ENCODE measurements around the gene ATP5IF1. TPM values are rescaled to one million over a fixed set of nuclear protein-coding genes. Genes with fewer than 3 reads are reported as not detected.

The ATP5IF1 gene
- polyA plus RNA-seq, 1 of the 3 experiments (the other 2 are of a cell fraction), result 594 TPM

DNA sequence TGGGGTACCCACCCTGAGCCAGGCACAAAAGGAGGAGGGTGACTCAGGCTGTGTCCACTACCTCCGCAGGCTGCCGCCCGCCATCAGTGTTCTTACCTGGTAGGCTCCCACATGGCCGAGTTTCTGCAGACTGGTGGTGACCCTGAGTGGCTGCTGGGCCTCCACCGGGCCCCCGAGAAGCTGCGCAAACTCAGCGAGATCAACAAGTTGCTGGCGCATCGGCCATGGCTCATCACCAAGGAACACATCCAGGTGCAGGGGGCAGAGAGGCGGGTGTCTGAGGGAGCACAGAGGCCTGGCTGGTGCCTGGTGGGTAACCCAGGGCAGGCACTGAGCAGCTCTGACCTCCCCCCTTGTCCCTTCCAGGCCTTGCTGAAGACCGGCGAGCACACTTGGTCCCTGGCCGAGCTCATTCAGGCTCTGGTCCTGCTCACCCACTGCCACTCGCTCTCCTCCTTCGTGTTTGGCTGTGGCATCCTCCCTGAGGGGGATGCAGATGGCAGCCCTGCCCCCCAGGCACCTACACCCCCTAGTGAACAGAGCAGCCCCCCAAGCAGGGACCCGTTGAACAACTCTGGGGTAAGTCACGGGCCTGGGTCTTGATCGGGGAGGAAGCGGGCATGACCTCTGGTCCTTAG, 36.4 kb downstream of the ATP5IF1 start:
- H3K79me2 ChIP-seq (ENCODE audit: insufficient read depth), result peaks cover 51% of the 10 kb centered on the region
- H3K36me3 ChIP-seq (replicated peaks in 1 of 2; ENCODE audit: control insufficient read depth in 1 of 2, insufficient read depth in 2 of 2, low read length in 1 of 2), result peaks cover 40 to 45% of the 10 kb centered on the region in 2 experiments
- no peak for DNase-seq
- H3K9me2 ChIP-seq, result no peaks in the 10 kb centered on the region
- no peak overlapping the region for H3K27ac ChIP-seq (ENCODE audit: low read depth in 2 of 2, low read length in 1 of 2)
- CTCF ChIA-PET, result interaction anchor here (1.2 to 1.6 kb wide), 2 partner anchors 23 to 24 kb away, joined by 3 to 7 read pairs; no protein-coding TSS in a partner anchor
- no peak for TF ChIP-seq SMC3 (IDR thresholded peaks at IDR 0.05; ENCODE audit: low read depth, low read length)
- TF ChIP-seq, protein P1, sequence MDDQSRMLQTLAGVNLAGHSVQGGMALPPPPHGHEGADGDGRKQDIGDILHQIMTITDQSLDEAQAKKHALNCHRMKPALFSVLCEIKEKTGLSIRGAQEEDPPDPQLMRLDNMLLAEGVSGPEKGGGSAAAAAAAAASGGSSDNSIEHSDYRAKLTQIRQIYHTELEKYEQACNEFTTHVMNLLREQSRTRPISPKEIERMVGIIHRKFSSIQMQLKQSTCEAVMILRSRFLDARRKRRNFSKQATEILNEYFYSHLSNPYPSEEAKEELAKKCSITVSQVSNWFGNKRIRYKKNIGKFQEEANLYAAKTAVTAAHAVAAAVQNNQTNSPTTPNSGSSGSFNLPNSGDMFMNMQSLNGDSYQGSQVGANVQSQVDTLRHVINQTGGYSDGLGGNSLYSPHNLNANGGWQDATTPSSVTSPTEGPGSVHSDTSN (IDR thresholded peaks at IDR 0.05), result no peak
- no peak for TF ChIP-seq MXI1 (IDR thresholded peaks at IDR 0.05; ENCODE audit: low read depth, low read length)
- no peak for TF ChIP-seq RFX5 (IDR thresholded peaks at IDR 0.05; ENCODE audit: low read length)
- TF ChIP-seq, protein P2, sequence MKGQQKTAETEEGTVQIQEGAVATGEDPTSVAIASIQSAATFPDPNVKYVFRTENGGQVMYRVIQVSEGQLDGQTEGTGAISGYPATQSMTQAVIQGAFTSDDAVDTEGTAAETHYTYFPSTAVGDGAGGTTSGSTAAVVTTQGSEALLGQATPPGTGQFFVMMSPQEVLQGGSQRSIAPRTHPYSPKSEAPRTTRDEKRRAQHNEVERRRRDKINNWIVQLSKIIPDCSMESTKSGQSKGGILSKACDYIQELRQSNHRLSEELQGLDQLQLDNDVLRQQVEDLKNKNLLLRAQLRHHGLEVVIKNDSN (IDR thresholded peaks at IDR 0.05; ENCODE audit: borderline replicate concordance, low read depth), result no peak
- TF ChIP-seq, protein P3, sequence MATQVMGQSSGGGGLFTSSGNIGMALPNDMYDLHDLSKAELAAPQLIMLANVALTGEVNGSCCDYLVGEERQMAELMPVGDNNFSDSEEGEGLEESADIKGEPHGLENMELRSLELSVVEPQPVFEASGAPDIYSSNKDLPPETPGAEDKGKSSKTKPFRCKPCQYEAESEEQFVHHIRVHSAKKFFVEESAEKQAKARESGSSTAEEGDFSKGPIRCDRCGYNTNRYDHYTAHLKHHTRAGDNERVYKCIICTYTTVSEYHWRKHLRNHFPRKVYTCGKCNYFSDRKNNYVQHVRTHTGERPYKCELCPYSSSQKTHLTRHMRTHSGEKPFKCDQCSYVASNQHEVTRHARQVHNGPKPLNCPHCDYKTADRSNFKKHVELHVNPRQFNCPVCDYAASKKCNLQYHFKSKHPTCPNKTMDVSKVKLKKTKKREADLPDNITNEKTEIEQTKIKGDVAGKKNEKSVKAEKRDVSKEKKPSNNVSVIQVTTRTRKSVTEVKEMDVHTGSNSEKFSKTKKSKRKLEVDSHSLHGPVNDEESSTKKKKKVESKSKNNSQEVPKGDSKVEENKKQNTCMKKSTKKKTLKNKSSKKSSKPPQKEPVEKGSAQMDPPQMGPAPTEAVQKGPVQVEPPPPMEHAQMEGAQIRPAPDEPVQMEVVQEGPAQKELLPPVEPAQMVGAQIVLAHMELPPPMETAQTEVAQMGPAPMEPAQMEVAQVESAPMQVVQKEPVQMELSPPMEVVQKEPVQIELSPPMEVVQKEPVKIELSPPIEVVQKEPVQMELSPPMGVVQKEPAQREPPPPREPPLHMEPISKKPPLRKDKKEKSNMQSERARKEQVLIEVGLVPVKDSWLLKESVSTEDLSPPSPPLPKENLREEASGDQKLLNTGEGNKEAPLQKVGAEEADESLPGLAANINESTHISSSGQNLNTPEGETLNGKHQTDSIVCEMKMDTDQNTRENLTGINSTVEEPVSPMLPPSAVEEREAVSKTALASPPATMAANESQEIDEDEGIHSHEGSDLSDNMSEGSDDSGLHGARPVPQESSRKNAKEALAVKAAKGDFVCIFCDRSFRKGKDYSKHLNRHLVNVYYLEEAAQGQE (IDR thresholded peaks at IDR 0.05; ENCODE audit: low read depth, low read length), result no peak
- no peak for TF ChIP-seq POLR2AphosphoS5 (IDR thresholded peaks at IDR 0.05; ENCODE audit: low read depth, low read length)
- TF ChIP-seq GATA2 (CRISPR knock-in tag; IDR thresholded peaks at IDR 0.05), result no peak
- no peak for TF ChIP-seq TCF12 (IDR thresholded peaks at IDR 0.05)
- TF ChIP-seq, protein P4, sequence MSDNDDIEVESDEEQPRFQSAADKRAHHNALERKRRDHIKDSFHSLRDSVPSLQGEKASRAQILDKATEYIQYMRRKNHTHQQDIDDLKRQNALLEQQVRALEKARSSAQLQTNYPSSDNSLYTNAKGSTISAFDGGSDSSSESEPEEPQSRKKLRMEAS (IDR thresholded peaks at IDR 0.05; ENCODE audit: low read depth), result no peak
- TF ChIP-seq FOXM1 (IDR thresholded peaks at IDR 0.05; ENCODE audit: low read depth), result no peak
- TF ChIP-seq, protein P5, sequence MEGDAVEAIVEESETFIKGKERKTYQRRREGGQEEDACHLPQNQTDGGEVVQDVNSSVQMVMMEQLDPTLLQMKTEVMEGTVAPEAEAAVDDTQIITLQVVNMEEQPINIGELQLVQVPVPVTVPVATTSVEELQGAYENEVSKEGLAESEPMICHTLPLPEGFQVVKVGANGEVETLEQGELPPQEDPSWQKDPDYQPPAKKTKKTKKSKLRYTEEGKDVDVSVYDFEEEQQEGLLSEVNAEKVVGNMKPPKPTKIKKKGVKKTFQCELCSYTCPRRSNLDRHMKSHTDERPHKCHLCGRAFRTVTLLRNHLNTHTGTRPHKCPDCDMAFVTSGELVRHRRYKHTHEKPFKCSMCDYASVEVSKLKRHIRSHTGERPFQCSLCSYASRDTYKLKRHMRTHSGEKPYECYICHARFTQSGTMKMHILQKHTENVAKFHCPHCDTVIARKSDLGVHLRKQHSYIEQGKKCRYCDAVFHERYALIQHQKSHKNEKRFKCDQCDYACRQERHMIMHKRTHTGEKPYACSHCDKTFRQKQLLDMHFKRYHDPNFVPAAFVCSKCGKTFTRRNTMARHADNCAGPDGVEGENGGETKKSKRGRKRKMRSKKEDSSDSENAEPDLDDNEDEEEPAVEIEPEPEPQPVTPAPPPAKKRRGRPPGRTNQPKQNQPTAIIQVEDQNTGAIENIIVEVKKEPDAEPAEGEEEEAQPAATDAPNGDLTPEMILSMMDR (IDR thresholded peaks at IDR 0.05), result no peak
- TF ChIP-seq NRF1 (IDR thresholded peaks at IDR 0.05; ENCODE audit: low read depth, low read length), result no peak
- TF ChIP-seq ELF1 (IDR thresholded peaks at IDR 0.05), result no peak
- no peak for TF ChIP-seq RXRA (IDR thresholded peaks at IDR 0.05; ENCODE audit: borderline replicate concordance, low read depth)
- TF ChIP-seq EZH2phosphoT487 (IDR thresholded peaks at IDR 0.05; ENCODE audit: borderline replicate concordance, low read depth), result no peak
- TF ChIP-seq GABPA (IDR thresholded peaks at IDR 0.05; ENCODE audit: low read depth), result no peak
- H3K4me1 ChIP-seq (ENCODE audit: control insufficient read depth in 1 of 2, insufficient read depth in 2 of 2, low read depth in 1 of 2, low read length in 1 of 2), result no peaks in the 10 kb centered on the region
- no peak overlapping the region for H3K4me2 ChIP-seq
- H4K20me1 ChIP-seq (ENCODE audit: insufficient read depth), result peaks cover 72% of the 10 kb centered on the region
- WGBS (ENCODE audit: low lambda C conversion rate), result 95% methylated on average over 15 of the region's 20 CpGs
- POLR2A ChIA-PET, result interaction anchor here (0.6 kb wide), 1 partner anchor 17 kb away, joined by 3 read pairs; no protein-coding TSS in a partner anchor
- H3K9me3 ChIP-seq, result no peaks in the 10 kb centered on the region
- no peak overlapping the region for H3K4me3 ChIP-seq (ENCODE audit: low read depth in 2 of 2, low read length in 1 of 2)
- H3K27me3 ChIP-seq (ENCODE audit: insufficient read depth), result no peaks in the 10 kb centered on the region
- H2AFZ ChIP-seq (ENCODE audit: low read depth), result no peak overlapping the region
- peaks cover 5% of the 10 kb centered on the region for H3F3A ChIP-seq (replicated peaks; ENCODE audit: insufficient read depth)
- no peak overlapping the region for H3K9ac ChIP-seq

Data from SK-N-SH (cell line).